GM19193 (cell line): ENCODE results near the gene NDUFS6.

Experiments used
- POLR2A ChIP-seq: IDR thresholded peaks from 4 replicates; pipeline ENCODE4 v1.6.1; 2011; ENCODE audit not compliant: insufficient read depth, insufficient read length; ENCODE audit errors: extremely low read depth

NDUFS6 gene

DNA sequence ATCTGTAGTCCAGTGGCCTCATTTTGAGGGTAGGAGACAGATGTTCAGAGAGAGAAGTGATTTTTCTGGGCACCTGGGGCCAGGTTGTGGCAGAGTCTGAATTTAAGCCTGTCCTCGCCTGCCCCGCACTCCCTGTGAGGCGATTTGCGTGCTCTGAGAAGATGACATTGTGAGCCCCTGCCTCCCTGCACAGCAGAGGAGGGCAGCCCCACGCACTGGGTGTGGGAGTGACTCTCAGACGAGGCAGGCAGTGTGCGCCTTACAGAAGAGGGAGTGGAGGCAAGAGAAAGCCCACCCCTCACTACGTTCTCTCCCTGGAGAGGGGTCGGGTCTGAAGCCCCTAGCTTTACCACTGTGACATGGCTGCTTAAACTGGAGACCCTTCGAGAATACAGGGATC lies 45.8 kb downstream of the NDUFS6 start:
- TF ChIP-seq POLR2A = no peak

DNA sequence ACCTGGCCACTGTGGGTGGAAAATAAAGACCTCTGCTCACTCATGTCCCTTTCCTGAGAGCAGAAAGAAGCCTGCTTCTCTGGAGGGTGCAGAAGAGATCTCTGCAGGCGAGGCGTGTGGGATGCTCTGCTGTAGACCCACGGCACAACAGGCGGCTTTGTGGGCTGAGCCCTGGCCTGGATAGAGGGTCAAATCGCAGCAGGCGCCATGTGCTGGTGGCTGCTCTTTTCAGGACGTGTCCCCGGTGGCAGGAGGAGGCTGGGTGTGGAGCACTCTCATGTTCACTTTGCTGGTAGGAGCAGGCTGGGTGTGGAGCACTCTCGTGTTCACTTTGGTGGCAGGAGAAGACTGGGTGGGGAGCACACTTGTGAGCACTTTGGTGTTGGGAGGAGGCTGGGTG lies 46.4 kb downstream of the NDUFS6 start:
- TF ChIP-seq POLR2A = no peak

DNA sequence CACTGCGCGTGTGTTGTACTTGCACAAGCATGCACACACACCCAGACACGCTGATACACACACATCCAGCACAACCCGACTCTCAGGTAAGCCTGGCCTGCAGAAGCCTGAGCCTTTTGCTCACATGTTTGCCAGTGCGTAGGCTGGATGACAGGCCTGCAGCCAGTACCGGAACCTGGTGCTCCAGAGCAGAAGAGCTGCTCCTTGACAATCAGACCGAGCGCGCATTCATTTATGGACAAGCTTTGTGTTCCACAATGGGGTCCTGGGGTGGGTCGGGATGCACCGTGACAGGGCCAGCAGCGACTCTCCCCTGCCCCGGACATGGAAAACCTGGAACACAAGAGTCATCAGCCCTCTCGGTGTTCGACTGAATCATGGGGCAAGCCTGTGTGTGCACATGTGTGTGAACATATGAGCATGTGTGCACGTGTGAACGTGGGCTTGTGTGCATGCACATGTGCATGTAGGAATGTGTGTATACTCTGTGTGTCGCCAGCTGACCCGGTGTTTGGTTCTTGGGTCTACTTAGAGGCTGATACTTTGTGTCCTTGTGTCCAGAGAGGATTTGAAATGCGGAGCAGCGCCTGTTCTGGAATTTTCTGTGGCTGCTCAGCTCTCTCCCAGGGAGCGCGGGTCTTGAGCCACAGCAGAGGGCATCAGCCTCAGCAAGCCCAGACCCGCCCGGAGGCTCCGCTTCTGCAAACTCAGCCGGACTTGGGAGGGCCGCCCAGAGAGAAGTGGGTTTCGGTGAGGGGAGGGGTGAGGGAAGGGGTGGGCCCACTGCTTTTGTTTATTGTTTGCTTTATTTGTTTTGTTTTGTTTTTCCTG lies 49.3 kb downstream of the NDUFS6 start:
- no peak for TF ChIP-seq POLR2A

DNA sequence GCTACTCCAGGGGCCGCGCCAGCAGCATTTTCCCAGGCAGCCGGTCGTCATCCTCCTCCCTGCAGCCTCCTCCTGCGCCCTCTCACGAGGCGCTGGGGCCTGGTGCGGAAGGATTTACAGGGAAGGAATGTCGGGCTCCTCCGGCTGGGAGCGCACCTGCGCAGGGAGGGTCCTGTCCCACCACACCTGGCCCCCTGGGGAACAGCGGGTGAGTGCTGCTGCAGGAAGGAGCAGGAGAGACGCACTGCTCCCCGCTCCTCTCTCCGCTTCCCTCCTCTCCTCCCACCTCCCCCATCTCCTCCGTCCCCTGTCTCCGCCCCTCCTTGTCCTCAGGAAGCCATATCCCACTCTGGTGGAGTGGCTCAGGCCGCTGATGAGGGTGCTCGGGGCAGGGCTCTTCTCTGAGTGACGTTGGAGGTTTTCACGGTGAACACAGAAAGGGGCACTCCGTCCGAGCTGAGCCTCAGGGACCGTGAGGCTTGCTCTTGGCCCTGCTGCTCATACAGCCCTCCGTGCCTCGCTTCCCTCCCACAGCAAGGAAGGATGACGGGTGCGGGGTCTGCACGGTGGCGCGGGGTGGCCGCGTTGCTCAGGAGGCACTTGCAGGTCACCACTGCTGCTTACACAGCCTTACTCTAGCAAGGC lies 50.2 kb downstream of the NDUFS6 start:
- no peak for TF ChIP-seq POLR2A

DNA sequence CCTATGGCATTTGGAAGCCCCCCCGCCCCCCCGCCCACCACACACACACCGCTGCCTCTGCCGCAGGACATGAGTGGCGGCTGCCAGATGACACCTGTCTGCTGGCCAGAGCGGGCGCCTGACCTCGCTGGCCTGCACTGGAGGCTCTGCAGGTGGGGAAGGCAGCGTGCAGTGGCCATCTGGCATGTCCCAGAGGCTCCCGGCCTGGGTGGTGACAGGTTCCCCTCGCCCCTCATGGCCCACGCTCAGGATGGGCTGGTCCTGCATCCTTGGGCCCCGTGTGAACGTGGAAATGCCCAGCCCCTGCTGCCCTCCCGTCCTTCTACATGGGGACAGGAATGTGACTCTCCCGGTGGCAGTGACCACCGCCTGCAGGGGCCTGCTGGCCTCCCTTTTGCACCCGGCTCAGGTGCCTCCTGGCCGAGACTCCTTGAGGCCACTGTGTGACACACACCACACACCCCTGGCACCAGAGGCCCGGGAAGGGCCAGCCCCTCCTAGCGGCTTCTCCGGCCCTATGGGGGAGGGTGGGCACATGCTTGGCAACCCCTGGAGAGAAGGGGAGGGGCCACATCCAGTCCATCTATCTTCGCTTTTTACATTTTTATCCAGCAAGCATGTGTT lies 51.2 kb downstream of the NDUFS6 start:
- TF ChIP-seq POLR2A = no peak

DNA sequence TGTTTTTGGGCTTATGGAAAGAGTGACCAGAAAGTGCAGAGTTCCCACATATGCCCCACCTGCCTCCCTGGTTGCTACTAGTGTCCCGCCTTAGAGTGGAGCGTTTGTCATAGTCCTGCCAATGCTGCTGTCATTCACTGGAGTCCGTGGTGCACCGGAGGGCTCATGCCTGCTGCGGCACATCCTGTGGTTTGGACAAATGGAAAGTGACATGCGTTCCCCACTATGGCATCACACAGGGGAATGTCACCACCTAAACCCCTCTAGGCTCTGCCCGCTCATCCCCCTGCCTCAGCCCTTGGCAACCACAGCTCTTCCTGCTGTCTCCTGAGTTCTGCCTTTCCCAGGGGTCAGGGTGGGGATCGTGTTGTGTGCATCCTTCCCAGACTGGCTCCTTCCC lies 52.3 kb downstream of the NDUFS6 start:
- TF ChIP-seq POLR2A = no peak

DNA sequence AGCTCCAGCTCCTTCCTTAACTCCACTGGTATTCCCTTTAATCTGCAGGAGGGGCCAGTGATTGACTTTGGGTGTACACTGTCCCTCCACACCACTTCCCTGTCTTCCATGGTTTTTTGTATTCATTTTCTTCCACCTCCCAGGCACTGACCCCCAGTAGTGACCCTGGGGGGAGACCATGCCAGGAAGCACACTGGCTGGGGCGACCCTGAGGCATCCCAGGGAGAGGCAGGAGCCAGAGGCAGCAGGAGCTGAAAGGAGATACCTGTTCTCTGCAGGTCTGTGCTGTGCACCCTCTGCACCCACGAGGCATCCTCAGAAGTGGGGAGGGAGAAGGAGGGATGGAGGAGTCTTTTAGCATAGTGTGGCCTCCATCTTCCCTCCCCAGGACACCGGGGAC lies 53.9 kb downstream of the NDUFS6 start:
- no peak for TF ChIP-seq POLR2A

DNA sequence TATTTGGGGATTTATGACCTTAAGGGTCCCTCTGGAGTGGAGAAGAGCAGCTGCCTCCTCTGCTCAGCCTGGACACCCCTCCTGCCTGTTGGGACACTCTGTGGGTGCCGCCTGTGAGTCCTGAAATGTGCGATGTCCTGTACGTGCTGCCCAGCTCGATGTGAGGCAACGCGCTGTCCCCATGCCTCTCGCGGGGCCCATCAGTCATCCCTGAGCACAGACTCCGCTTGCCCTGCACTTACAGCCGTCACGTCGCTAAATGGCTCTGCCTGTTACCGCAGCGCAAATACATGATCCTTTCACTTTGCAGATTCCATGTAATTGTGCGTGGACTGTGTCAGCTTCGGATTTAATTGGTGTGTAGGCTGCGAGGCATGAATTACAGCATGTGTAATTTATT lies 54.4 kb downstream of the NDUFS6 start:
- TF ChIP-seq POLR2A = no peak

DNA sequence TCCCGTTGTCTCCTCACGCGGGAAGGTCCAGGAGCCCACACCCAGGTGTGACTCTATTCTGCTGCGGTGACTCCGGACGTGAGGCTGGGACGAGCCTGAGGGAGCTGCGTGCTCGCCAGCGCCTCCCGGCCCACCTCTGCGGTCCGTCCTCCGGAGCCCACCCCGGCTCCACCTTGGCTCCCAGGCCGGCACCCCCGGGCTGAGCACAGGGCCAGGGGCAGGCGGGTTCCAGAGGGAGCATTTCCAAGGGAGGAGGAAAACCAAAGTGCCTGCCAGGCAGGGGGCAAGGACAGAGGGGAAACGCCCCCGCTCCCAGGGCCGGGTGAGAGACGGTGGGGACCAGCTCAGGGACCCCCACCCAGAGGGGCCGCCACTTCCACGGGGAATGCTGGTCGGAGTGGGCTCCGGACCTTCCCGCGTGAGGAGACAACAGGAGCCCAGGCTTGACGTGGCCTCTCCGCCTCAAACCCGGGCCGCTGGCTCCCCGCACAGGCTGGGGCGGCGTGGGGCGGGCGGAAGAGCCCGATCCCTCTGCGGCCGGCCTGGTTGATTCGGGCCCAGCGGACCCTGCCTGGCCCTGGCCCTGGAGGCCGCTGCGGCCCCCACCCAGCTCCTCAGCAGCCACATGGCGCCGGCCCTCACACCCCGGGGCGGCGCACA lies 55.5 kb downstream of the NDUFS6 start:
- TF ChIP-seq POLR2A = no peak

DNA sequence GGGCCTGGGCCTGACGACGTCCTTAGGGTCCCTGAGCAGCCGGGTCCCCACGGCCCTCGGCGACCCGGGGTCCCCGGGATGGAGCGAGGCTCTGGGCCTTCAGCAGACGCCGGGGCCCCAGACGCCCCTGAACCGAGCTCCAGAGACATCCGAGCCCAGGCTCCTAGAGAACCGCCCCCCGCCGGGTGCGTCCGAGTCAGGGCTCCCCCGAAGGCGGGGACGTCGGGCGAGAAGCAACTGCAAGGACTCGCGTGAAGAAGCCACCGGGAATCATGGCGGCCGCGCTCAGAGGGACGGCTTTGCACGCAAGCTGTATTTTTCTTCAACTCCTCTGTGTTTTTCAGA lies 56.0 kb downstream of the NDUFS6 start:
- TF ChIP-seq POLR2A = no peak

DNA sequence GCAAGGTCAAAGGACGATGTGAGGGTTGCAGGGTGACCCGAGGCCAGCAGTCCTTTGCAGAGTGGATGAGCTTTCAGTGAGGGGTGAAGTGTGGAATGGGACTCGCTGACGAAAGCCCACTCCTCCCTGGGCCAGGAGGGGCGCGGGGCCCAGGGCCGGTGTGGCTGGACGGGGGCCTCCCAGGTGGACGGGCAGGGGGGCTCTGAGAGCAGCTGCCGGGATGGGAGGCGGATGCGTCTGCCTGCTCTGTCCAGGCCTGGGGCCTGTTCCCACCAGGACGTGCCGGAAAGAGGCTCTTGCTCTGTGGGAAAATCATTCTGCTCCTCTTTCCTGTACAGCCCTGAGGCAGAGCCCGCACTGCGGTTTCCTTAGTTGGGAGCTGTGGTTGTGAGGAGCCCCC lies 57.2 kb downstream of the NDUFS6 start:
- TF ChIP-seq POLR2A = no peak

DNA sequence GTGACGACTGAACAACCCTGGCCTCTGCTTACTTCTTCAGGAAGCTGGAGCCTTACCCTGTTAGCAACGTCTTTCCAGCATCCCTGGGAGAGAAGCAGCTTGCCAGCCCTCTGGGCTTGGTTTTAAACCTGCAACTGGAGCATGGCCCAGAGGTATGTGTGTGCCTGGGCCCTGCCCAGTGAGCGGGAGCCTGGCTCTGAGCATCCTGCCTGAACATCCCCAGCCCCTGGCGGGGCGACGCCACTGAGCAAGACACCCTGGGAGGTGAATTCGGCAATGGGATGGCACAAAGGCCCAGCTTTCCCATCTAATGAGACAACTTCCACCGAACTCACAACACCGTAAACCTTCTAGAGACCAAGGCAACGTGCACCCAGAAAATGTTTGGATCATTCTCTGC lies 57.9 kb downstream of the NDUFS6 start:
- TF ChIP-seq POLR2A = no peak

DNA sequence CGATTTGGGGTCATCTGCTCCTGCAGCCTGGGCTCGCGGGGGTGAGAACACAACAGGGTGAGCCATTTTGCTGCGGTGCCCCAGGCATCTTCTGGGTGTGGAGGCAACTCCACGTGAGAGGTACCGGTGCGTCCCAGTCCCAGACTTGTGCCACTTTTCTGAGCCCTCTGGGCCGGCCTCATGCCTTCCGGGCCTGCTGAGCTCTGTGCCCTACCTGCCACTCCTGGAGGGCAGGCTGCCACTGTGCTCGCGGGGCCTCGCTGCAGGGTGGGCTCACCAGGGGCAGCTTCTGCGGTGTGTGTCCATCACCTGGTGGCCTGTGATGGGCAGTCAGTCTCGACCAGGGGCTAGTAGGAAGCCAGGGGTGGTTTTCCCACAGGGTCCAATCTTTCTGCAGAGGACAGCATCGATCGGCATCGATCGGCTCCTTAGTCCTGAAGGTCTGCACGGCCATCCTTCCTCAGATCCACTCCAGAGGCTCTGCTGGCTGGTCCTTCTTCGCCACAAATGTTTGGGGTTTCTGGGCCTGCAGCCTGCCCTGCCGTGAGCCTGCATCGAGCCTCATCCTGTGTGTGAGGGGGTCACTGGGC lies 58.9 kb downstream of the NDUFS6 start:
- no peak for TF ChIP-seq POLR2A

DNA sequence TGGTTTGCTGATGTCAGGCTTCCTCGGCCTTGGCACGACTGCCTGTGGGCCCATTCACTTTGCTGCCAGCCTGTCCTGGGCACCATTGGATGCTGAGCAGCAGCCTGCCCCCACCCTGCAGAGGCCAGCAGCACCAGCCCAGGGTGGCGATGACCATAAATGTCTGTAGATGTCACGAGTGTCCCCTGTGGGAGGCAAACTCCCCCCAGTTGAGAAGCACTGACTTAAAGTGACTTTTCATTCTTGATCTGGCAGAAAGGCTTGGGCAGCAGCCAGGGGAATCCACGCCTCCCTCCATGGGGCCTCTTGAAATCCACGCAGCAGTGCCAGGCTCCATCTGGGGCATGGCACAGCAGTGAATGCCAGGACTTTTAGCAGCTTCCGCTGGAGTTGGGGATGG lies 59.7 kb downstream of the NDUFS6 start:
- TF ChIP-seq POLR2A = no peak

DNA sequence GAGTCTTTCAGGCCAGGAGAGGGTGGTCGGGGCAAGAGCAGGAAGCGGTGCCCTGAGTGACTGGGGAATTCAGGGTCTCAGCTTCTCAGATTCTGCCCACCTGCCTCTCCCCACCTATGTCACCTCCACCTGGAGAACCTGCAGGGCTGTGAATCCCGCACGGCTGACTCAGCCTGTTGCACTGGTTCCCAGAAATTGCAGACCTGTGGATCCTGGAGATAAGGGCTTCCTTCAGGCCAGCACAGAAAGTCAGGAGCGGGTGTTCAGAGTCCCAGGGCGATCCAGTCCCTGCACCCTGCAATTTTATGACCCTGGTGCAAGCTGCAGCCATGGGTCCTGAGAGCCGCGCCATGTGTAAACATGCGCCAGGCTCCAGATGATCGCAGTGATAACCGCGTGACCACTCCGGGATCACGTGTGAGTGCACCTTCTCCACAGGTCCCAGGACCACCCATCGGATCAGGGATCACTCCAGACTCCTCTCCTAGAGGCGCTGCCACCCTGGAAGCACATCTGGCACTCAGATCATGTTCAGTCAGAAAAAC lies 63.8 kb downstream of the NDUFS6 start:
- no peak for TF ChIP-seq POLR2A

DNA sequence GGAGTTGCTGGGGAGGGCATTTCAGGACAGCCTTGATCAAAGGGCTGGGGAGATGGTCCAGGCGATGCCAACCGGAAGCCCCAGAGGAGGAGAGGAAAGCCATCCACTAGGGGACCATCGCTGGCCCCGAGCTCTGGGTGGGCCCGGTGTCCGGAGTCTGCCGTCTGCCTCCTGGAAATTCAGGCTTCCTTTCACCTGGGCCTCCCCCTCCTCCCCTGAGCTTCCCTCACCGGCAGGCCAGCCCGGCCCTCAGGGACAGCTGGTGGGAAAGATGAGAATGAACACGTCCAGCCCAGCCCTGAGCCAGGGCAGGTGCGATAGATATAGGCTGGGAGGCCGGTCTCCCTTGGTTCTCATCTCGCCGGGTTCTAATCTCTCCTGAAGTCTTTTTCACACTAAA lies 64.3 kb downstream of the NDUFS6 start:
- TF ChIP-seq POLR2A = no peak
